Skin epidermis (tissue), 12 donors: ENCODE measurements around the gene GREM1.

Experiments
- H3K27ac ChIP-seq, 21 experiments: fragments of 200-600 bp; sonication (generic) in 11 of 21; one replicate each; pipeline ENCODE4 v1.5.0; 2020; ENCODE audit warnings: mild to moderate bottlenecking in 3 of 21, inconsistent platforms in 2 of 21, moderate library complexity in 2 of 21
- H3K4me3 ChIP-seq, 7 experiments: fragments of 200-600 bp; sonication (generic) in 2 of 7; one replicate each; pipeline ENCODE4 v1.5.0; 2020; ENCODE audit warnings: inconsistent platforms in 2 of 7, mild to moderate bottlenecking in 2 of 7, moderate library complexity in 1 of 7

Gene GREM1

DNA sequence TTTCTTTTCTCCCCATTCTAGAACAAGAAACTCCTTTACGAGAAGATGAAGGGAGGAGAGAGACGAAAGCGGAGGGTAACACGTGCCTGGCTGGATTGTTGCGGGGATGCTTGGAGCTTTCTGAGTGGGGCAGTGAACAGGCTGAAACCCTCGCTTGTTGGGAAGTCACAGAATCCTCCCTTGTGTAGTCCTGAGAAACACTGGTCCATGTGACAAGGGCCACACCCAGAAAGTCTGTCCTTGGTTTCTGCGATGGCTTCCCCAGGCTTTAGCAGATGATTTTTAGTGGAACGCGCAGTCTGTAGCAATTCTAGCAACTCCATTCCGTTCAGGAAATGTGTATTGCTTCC lies 26.1 kb upstream of the GREM1 start:
- Histone ChIP-seq H3K27ac (no peak overlapping the region), H3K4me3 (no peak overlapping the region)

GRCh38 chr15:32692286-32692685 lies 25.5 kb upstream of the GREM1 start:
- Histone ChIP-seq H3K4me3 (no peak overlapping the region), H3K27ac (no peak overlapping the region)

DNA sequence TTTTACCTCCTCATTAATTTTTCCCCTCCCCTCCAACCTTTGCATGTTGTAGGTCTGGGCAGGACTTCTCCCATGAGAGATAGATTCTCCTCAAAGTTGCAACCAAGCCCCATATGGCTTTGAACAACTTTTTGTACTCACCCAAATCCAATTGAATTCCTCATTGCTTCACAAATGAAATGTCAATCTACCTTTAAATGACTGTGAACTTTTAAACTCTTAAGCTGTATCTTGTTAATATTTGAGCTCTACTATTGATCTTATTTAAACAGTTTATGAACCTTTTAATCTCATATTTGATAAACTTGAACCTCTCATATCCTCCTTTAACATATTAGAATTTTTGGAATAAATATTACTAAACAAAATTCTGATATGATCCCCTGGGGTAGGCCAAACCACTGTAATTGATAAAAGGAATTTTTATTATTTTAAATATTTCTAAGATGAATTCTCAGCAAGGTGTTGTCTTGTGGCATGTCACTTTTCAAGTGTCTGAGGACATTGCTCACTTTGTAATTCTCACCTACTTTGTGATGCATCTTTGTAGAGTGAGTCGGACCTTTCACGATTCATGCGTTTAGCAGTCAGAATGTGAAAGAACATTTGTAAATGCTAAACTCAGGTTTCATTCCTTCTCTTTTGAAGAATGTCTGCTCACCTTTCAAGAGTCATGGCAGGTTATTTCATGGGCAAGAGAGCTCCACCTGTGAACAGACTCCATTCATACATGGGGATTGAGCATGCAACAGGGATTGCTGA lies 23.4 kb upstream of the GREM1 start:
- Histone ChIP-seq H3K27ac (no peak overlapping the region), H3K4me3 (no peak overlapping the region)

GRCh38 chr15:32698773-32699390 lies 18.9 kb upstream of the GREM1 start:
- Histone ChIP-seq H3K27ac (no peak overlapping the region), H3K4me3 (no peak overlapping the region)

DNA sequence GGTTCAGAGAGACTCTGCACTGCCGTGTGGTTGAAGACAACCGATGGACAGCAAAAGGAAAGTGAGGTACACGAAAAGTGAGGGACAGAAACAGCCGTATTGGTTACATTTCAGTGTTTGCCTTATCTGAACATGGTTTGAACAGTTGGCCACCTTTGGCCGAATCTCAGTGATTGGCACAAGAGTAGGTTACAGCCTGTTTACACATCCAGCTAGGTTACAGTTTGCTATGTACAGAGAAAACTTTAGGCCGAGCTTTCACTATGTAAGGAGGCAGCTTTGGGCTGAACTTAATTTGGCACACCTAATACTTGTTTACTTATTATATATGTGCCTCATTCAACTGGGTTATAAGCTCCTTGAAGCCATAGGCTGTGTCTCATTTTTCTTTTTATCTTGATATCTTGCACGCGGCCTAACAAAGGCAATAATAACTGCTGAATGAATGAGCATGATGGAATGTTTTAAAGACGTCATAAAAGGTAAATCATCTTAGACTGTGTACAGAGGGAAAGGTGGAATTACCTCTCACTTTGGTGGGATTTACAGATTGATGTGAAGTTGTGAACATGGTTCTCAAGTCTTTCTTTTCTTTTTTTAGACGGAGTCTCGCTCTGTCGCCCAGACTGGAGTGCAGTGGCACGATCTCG lies 17.2 kb upstream of the GREM1 start:
- no peak overlapping the region for H3K27ac ChIP-seq
- no peak overlapping the region for H3K4me3 ChIP-seq

GRCh38 chr15:32701863-32702262 lies 15.9 kb upstream of the GREM1 start:
- Histone ChIP-seq H3K27ac (peak overlapping the region in 2 of 21 experiments; percentile 51 to 65), H3K4me3 (no peak overlapping the region)

GRCh38 chr15:32704395-32704981 lies 13.3 kb upstream of the GREM1 start:
- H3K4me3 ChIP-seq, result no peak overlapping the region
- H3K27ac ChIP-seq, result peak overlapping the region in 1 of 21 experiments; percentile 13

DNA sequence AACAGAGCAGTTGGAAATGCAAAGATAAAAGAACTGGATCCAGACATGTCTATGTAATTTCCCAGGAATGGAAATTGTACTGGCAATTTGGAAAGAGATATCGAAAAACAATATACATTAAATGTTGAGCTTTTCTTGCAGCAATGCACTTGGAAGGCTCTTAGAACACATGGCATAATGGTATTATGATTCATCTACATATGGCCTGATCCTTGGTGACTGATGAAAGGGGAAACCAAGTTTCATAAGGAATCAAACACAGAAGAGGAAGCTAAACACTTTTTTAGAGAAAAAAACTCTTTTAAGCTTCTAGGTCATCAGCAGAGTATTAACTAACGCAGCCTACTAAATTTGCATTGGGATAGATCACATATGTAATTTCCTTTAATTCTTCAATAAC lies 12.4 kb upstream of the GREM1 start:
- Histone ChIP-seq H3K4me3 (no peak overlapping the region), H3K27ac (peak overlapping the region in 3 of 21 experiments; percentile 15 to 61 (median 51))

DNA sequence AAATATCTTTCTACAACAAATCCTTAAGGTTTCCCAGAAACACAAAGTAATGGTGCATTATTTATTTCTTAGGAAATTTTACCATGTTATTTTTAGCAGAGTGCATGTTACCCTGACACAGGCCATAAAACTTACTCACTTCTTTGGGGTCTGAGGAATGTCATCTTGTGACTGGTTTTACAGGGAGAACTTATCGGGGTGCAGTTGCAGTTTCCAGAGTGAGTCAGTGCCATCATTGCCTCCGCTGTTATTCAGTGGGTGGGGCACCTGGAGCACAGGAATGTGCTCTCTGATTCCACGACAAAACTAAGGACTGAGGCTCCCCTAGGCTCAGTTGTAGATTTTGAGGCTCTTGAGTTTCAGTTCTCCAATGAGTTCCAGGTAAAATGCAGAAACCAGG lies 11.1 kb upstream of the GREM1 start:
- no peak overlapping the region for H3K4me3 ChIP-seq
- no peak overlapping the region for H3K27ac ChIP-seq

- Histone ChIP-seq H3K4me3 (no peak overlapping the region), H3K27ac (no peak overlapping the region)
Observed at GRCh38 chr15:32707436-32707835, 10.4 kb upstream of the GREM1 start.

GRCh38 chr15:32709295-32710033 lies 8.3 kb upstream of the GREM1 start:
- H3K27ac ChIP-seq, result no peak overlapping the region
- no peak overlapping the region for H3K4me3 ChIP-seq

DNA sequence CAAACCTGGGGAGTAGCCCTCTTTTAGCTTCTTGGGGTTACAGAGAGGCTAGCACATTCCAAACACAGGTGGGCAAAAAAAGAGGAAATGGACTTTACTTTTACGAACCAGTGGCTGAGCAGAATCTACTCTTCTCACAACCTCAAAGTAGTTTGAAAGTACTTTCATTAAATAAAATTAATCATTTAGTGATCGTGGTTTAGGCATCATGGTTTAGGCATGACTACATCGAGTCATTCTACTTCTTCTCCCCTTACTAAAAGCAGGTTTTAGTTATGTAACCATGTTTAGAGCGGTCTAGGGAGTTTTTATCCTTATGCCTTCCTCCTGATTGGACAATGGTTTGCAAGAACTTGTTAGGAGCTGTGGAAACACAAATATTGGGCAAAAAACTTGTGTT lies 2.5 kb upstream of the GREM1 start:
- Histone ChIP-seq H3K27ac (no peak overlapping the region), H3K4me3 (no peak overlapping the region)

- H3K4me3 ChIP-seq, result no peak overlapping the region
- H3K27ac ChIP-seq, result no peak overlapping the region
Observed at GRCh38 chr15:32716216-32716914, 1.4 kb upstream of the GREM1 start.

DNA sequence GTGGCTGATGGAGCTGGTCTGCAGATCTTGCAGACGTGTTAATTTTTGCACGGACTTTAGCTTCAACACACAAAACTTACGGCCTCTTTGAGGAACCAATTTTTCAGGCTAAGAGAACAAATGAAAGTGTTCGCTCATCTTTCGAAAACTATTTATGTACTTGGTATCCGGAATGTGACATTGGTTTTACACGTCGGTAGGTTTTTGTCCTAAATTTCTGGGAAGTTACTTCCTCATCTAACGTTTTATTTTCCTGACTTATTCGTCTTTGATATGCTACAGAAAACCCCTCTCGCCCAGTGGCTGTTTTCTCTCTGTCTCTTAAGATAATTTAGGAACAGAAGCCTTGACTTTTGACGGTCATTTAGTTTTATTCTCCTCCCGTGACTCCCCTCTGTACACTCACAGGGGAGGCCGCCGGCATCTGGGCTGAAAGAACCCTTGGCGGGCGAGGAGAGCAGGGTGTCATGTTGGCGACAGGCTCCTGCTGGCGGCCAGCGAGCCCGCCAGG lies 834 bp upstream of the GREM1 start:
- Histone ChIP-seq H3K4me3 (peak overlapping the region; percentile 28 to 45 (median 34)), H3K27ac (peak overlapping the region in 12 of 21 experiments; percentile 5 to 86 (median 62))

DNA sequence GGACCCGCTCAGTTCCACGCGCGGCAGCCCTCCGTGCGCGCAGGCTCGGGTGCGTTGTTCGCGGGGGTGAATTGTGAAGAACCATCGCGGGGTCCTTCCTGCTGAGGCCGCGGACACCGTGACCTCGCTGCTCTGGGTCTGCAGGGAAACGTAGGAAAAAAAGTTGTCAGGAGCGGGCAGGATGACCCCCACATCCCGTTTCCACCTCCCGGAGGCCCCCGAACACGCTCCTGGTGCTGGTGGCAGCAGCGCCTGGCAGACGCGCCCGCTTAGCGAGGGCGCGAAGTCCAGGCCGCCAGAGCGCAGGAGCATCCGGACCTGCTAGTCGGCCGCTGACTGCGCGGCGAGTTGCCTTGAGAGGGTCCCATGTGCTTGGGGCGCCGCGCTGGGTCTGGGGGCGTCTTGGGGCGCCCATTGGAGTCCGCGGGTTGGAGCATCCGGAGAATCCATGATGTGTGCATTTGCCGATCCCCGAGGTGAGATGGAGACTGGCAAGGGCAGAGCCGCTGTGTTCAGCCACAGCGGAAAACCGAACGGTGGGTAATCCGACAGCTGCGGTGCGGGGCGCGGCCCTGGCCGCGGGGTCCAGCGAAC lies 520 bp downstream of the GREM1 start:
- Histone ChIP-seq H3K27ac (peak overlapping the region in 16 of 21 experiments; percentile 17 to 86 (median 66)), H3K4me3 (peak overlapping the region; percentile 28 to 45 (median 34))

DNA sequence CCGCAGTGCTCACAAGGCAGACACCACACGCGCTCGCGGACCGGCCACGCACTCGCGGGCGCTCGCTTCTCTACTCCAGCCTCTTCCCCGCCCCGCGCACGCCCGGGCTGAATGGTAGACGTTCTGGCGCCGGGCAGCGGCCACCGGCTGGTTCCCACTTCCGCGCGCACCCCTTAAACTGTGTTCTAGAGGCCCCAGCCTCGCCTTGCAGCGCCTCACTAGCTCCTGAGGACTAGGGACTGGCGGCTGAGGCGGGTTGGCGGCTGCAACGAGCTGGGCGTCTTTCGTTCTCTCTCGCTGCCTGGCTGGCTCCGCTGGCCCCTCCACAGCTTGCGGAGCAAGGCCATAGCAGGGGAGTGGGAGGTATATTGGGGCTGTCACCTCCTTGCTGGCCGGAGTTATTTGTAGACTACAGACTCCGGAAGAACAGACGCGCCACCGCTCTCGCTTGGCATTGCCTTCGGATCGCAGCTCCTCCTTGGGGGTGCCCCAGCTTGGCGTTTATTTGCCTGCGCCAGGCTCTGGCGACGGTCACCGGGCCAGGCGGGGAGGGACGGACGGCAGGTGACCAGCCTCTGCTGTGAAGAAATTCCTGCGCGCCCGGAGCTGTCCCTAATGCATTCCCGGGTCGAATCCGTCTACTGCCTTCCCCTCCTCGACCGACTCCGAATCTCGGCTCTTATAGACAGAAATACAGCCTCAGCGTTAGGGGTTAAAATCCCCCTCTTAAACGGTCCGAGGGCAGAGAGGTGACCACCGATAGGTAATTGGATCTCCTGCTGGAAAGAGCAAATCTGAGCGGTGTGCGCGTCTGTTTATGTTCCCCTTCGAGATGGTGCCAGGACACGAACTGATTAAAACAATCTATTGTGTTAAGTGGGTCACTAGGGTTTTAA lies 1.3 kb downstream of the GREM1 start:
- H3K27ac ChIP-seq, result peak overlapping the region in 16 of 21 experiments; percentile 17 to 86 (median 66)
- H3K4me3 ChIP-seq, result peak overlapping the region; percentile 28 to 45 (median 34)

- Histone ChIP-seq H3K27ac (no peak overlapping the region), H3K4me3 (no peak overlapping the region)
Observed at GRCh38 chr15:32721596-32721995, 3.8 kb downstream of the GREM1 start.

GRCh38 chr15:32722136-32722535 lies 4.3 kb downstream of the GREM1 start:
- no peak overlapping the region for H3K27ac ChIP-seq
- no peak overlapping the region for H3K4me3 ChIP-seq
